ENCODE data around the gene SH3PXD2A.
"Not testable (repeated sequence)": the region's sequence is repeated elsewhere in the genome, so short reads cannot be mapped to it uniquely, and the experiment has no call there.

SH3PXD2A gene

DNA sequence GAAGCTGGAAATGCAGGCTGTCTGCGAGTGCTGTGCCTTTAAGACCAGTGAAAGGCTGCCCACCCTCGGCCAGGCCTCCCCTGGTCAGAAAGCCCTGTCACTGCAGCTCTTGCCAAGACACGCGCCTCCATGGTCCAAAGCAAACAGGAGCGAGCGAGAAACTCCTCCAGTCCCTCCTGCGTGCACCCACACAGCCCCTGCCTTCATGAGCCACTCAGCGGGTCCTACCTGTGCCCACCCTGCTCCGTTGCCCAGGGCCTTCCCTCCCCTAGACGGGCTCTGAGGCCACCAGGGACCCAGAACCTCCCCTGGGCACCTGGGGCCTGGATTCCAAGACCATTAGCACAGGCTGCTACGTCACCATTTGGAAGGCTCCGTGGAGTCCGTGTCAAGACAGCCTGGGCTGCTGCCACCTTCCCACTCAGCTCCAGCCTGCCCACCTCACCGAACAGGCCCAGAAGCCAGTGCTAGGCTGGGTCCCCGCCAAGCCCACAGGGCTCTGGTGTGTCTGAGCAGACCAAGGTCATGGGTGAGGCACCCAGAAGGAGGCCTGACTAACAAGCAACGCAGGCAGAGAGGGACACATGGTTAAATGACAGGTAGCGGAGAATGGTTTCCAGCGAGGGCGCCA lies 217.3 kb downstream of the SH3PXD2A start:
- no peak for DNase-seq

DNA sequence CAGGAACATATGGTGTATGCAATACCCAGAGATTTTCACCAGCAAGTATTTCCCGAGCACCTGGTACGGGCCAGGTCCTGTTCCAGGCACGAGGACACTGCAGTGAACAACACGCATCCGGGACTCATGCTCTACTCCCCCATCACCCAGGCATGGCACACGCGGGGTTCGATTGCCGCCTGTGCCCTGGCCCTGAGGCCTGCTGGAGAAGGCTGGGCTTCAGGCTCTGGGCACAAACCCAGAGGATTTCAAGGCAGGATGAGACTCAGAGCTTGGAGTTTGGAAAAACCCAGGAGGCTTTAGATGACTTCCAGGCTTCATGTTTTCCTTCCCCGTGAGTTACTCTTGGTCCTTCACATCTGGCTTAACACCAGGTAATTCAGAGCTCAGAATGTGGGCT lies 218.4 kb downstream of the SH3PXD2A start:
- DNase-seq: no peak

DNA sequence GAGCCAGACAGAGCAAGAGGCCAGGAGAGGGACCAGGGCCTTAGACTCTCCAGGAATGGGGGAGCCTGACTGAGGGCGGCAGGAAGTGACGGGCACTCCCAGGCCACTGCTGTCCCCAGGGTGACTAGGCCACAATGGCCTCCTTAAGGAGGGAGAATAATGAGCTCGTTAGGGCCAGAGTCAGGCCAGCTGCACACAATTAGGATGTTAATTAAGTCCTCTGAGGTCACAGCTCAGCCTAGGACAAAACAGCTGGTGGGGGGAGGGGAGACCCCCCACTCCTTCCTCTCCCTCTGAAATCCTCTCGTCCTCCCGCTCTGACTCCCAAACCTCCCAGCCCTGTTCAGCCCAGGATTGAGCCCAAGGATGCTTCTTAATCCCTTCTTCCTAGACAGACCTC lies 218.9 kb downstream of the SH3PXD2A start:
- DNase-seq: no peak

DNA sequence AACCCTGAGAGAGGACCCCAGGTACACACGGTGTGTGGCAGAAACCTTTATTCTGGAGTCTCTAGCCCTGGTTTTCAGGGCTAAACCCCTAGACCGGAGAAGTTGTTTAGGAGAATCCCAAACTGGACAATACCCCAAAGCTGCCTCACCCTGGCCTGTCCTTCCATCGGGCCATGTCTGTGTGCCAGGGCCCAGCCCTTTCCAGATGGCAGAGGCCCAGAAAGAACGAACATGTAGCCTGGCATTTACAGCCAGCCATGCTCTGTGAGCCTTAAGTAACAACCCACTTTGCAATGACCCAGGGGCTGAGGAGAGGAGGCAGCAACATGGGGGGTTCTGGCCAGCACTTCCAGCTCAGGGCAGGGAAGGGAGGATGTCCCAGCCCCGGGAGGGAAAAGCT lies 219.8 kb downstream of the SH3PXD2A start:
- DNase-seq: no peak

DNA sequence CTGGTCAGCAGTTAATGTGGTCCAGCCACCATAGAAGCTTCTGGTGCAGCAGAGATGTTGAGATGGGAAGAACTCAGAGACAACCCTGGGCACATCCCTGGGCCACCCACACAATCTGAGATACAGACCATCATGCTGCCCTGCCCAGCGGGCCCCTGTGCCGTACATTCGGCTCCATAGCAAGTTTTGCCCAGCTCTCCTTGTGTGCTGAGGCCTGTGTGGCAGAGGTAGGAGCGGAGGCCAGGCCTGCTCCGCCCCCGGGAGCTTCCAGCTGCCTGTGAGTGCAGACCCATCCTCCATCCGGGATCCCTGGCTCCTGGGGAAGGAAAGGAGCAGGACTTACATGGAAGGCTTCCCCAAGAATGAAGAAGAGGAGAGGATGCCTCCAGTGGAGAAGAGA lies 221.5 kb downstream of the SH3PXD2A start:
- no peak for DNase-seq

DNA sequence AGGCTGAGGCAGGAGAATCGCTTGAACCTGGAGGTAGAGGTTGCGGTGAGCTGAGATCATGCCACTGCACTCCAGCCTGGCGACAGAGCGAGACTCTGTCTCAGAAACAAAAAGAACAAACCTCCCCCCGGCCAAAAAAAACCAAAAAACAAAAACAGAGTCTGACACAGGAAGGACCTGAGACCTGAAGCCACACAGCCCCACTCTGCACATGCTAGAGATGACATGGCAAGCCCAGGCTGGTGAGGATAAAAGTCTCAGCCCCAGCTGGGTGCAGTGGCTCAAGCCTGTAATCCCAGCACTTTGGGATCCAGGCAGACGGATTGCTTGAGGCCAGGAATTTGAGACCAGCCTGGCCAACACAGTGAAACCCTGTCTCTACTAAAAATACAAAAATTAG lies 222.5 kb downstream of the SH3PXD2A start:
- DNase-seq: not testable (repeated sequence)

DNA sequence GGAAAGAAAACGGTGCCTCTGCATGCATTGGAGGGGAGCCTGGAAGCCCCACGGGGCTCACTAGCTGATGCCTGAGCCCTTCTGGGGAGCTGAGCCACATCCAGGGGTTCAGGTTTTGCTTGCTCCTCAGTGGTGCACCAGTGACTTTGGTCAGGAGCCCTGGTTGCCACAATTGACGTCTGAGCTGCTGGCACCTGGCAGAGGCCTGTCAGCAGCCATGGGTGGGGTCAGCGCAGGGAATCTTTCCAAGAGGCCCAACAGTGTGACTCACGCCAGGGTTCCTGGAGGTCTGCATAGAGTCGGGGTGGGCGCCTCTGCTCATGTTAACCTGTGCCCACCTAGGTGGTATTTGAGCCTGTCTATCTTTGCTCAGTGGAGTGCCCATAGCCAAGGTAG lies 223.1 kb downstream of the SH3PXD2A start:
- DNase-seq: no peak

DNA sequence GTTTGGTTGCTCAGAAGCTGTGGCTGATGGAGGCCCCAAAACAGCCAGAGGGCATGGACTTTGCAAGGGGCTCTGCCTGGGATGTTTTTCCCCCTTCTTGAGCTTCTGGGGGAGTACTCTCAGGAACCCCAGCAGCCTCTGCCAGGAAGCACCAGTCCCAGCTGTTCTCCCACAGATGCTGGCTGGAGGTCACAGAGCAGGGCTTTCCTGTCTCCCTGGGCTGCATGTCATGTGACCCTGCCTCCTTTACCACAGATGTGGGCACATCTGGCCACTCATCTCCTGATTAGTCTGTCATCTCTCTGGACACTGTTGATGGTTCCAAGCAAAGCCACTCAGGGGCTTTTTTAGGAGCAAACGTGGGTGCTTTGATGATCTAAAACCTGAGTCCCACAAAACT lies 225.2 kb downstream of the SH3PXD2A start:
- peak; percentile 23 for DNase-seq

DNA sequence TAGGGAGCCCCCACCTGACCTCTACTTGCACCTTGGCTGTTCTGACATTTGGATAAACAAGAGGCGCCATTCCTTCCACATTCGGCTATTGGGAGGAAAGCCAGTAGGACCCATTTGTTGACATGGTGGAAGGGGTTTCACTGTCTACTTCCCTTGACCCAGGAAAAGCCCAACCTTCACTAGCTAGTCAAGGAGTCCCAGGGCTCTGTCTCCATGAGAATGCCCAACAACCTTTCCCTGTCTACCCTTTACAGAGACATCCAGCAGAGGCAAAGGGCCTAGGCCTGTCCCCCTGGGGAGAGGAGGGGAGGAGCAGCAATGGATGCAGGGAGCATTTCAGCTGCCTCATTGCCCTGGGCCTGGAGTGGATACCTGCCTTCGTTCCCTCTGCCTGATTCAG lies 225.8 kb downstream of the SH3PXD2A start:
- no peak for DNase-seq

DNA sequence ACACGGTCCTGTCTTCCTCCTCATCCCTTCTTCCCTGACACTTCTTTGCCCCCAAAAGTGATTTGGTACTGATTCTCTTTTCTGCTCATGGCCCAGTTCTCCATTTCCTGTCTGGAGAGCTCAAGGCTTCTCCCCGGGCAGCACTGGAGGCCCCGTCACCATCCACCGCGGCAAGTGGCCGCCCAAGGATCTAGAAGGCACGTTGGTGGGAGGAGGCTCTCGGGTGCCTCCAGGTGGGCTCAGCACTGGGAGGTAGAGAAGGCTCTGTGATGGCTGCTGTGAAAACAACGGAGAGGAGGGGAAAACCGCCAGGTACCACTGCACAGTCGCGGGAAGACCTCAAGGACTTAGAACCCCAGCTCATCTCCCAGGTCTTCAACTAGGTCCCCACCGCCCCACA lies 227.5 kb downstream of the SH3PXD2A start:
- no peak for DNase-seq

DNA sequence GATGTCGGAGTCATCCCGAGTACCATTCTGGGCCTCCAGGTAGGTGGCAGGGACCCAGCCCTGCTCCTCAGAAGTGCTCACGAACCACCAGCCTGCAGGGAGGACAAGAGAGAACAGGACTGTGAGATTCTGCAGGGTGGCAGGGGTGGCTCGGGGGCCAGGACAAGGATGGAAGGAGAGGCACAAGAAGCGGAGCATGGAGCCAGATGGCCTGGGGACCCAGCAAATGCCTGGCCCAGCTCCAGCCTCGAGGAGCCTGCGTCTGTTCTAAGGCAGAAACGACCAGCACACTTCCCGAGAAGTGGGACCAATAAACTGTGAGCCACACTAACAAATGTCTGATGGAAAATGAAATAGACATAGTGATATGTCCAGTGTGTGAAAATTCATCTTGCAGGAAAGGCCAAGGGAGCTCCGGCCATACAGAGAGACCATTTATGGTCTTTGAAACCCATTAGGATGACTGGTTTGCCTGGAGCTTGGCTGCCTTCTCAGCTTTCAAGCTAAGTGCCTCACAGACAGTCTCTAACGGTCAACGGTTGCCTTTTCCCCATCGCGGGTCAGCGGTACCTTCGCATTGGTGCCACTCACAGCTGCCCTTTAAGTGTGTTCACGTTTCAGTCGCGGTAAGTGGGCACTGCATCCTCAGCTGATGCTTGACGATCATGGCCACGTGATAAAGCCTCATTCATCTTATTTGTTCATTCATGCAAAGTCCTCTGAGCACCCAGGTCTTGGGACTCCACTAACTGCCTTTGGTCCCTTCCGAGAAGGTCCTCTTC lies 228.1 kb downstream of the SH3PXD2A start:
- no peak for DNase-seq

DNA sequence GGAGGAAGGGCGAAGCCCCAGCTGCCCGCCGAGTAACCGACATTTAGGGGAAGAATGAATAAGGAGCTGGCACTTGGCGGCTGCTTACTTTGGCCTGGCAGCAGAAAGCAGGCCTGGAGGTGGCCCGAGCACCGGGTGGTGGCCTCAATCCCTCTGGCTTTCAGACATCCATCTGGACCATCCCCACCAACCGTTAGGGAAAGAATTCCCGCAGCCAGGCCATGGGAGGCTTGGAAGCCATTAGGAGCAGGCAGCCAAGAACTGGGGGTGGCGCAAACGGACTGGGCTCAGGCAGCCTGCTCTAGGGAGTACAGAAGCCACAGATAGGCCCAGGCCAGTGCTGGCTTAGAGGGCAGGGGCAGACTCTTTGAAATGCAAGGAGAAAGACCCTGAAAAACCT lies 229.2 kb downstream of the SH3PXD2A start:
- no peak for DNase-seq

DNA sequence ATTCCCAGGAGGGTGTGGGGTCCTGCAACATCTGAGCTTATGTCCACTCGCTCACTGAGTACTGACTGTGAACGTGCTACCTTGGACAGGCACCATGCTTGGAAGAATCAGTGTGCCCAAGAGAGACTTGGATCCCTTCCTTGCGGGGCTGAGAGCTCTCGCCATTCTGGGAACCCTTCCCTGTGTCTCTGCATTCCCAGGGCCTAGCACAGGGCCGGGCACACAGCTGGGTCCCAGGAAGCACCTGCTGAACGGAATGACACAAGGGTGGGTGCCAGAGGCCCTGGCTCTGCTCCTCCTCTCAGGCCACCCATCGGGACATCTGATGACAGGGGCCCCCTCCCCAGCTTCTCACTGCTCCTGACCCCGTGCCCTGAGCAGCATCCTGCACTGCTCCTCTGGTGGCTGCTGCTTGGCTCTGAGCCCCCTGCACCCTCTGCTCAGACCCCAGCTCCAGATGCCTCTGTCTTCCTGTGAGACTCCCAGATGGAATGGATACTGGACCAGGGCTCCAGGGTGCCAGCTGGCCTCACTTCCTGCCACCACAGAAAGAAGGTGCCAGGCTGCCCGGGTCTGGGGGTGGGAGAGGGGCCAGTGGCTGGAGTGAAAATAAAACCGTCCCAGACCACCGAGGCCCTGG lies 232.3 kb downstream of the SH3PXD2A start:
- DNase-seq: no peak

DNA sequence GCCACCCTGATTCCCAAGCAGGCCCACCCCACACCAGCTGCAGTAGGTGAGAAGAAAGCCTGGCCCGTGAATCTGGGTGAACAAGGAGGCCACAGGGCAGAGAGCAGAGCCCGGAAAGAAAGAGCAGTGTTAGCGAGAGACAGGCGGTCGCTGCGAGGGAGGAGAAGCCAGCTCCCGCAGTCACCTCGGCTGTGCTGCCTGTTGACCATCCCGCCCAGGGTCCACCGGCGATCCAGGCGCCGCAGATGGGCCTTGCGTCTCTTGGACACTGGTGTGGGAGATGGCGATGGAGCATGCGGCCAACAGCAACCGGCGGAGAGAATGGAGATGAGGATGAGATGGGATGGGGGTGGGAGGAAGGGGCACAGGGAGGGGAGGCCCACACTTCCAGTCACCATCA lies 233.1 kb downstream of the SH3PXD2A start:
- DNase-seq: no peak

DNA sequence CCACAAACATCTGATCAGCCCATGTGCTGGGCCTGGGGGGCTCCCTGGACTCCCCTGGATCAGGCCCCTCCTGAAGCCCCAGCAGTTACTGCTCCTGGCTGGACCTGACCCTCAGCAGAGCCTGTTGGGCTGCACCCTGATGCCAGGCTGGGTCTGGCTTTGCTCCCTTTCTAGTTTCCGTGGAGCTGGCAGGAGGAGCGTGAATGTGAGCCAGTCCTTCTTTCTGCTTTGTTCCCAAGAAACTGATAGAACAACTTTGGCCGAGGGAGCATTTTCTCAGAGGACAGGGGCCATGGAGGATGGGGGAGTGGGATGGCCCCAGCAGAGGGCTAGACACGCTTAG lies 233.6 kb downstream of the SH3PXD2A start:
- DNase-seq: no peak

DNA sequence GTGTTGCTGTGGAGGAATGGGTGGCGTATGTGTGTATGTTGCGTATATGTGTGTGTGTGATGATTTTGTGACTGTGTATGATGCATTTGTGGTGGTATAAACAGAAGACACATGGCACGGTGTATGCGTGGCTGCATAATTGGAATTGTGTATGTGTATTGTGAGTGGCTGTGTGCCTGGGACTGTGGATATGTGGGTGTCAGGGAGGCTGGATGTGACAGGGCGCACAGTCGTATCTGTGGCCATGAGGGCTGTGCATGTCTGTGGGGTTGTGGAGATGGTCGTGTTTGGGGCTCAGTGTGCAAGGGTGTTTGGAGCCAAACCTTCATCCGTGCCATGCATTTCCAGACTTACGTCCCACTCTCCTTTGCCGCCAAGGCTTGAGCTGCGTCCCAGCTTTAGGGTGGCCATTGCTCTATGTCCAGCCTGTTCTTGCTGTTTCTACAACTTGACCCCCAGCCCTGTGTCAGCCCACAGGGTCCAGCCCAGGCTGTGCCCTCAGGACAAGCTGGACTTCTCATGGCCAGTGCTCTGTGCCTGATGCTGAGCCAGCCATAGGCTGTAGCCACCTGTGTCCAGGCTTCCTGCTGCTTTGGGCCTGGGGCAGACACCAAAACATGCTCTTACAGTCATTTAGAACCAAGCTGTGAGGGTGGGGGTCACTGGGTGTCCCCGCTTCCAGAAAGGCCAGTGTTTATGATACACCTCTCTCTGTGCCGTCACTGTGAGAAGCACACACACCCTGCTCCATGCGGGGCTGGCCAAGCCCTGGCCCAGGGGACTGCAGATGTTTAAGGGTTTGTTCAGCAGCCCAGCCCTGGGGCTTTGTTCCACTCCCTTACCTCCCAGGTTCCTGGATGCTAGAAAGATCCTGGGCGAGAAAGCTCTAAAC lies 234.2 kb downstream of the SH3PXD2A start:
- DNase-seq: no peak

DNA sequence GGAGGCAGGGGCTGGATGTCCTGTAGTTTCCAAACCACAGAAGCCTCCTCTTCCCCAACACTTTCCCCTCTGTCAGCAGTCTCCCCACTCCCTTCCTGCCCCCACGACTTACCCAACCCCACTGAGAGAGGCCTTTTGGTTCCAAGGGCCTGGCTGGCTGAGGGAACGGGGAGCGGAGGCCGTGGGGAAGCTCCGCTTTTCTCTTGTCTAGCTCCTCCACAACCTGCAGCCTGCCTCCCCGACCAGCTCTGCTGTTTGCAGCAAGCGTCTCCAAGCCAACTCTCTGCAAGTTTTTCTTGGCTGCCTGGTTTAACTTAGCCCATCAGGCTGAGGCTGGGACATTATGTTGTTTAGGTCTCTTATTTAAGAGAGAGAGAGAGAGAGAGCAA lies 235.0 kb downstream of the SH3PXD2A start:
- no peak for DNase-seq

DNA sequence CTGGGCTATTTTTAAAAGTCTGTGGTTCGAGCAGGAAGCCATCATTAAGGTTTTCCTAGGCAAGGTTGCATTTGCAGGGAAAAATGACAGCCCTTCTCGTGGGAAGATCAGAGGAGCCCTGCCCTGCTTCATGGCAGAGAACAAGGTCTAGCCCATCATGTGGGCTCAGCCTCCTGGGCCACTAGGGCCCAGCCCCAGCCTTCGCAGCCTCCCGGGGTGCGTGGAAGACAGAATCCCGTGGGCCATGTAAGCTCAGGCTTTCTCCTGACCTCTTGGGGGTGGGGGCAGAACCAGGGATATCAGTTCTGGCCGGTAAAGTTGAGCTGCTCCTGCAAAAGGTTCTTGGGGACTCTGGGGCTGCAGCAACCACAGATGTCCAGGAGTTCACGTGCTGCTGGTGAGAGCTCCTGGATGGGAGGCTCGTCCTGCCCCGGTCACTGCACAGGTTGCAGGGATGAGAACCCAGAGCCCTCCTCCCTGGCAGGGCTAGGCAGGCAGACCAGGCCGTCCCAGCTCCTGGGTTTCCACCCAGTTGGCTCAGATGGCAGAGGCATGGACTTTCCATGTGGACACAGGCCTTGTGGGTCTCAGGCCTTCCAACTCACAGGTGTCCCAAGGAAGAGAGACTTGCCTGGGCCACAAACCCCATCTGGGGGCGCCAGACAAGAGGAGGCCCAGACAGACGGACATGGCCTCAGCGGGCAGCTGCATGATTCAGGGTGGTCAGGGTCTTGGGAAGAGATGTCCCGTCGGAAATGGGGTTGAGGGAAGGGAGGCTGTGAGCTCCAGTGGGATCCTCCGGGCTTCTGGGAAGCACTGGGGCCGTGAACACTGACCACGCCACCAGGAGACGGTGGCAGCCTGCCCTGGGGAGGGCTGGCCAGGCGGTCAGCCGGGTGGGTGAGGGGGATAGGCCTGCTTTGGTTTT lies 235.7 kb downstream of the SH3PXD2A start:
- DNase-seq: no peak

DNA sequence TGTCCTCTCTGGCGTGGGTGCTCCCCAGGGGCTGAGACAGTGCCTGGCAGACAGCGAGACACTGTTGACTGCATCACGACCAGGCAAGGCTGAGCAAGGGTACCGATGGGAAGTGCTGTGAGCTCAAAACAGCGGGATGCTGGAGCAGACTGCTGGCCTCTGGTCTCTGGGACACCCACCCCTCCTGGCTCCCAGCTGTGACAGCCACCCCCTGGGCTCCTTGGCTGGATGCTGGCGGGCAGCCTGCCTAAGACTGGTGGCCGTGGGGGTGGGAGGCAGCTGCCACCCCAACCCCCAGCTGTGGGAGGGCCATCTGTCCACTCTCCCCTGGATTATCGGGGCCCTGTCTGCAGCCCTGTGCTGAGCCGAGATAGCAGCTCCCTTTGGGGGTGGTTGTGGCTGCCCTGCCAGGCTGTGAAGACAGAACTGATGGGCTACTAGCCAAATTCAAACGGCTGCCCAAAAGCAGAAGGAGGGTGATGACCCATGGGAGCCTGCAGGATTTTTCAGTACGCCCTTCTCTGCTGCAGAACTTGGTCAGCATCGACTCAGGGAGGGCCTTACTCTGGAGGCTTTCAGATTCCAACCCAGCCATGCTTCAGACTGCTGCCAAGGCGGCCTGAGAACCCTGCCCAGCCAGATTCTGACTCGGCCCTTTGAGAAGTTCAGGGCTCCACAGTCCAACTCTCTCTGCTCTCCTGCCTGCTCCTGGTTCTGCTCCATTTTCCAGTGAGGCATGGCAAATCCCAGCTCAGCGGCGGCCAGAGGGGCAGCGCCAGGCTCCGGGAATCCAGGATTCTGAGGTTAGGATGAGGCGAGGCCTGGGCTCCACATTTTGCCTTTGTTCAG lies 236.6 kb downstream of the SH3PXD2A start:
- DNase-seq: peak; percentile 27

DNA sequence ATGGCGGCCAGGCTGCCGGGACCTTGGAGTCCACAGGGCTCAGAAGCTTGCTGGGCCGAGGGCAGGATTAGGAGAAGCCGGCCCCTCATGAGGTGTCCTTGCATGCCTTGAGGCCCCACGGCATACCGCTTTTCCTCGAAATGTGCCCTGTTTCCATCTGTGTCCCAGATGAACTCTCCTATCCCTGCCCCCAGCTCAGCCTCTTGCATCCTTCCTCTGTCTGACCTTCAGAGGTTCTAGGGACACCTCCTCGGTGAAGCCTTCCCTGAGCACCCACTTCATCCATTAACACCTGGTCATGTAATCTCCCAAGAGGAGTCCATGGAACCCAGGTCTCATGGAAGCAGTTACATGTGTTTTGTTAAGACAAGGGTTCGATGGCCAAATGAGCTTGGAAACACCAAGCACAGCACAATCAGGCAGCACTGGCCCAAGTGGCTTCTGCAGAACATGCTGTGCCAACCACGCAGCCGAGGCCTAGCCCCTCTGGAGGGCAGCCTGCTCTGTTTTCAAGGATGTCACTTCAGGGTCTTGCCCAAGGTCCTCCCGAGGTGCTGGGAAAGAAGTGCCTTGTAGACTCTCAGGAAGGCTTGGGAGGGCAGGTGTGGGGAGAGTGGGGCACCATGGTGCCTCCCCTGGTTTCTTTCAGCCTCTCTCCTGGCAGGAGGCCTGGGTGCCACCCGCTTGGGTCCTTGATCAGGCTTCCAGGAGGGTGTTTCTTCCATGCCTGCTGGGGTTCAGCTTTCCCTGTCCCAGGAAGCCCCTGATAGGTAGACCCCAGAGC lies 237.6 kb downstream of the SH3PXD2A start:
- no peak for DNase-seq

Data from MV-4-11 (cell line).